IgD-negative memory B cell (primary cell): ENCODE measurements around the gene SPACDR. TPM values are rescaled to one million over a fixed set of nuclear protein-coding genes. Genes with fewer than 3 reads are reported as not detected.

Experiments
- H3K27ac Mint-ChIP-seq, 3 donors: one replicate each; pipeline ENCODE4 v1.8.0; 2020 to 2022; ENCODE audit warnings: mild to moderate bottlenecking in 3 of 3, mixed read lengths in 3 of 3, moderate library complexity in 1 of 3
- H3K27me3 Mint-ChIP-seq: one replicate; pipeline ENCODE4 v1.8.0; 2021; ENCODE audit warnings: mixed read lengths
- H3K36me3 Mint-ChIP-seq: one replicate; pipeline ENCODE4 v1.8.0; 2020; ENCODE audit warnings: mild to moderate bottlenecking, mixed read lengths
- H3K4me1 Mint-ChIP-seq, 3 donors: one replicate each; pipeline ENCODE4 v1.8.0; 2020 to 2022; ENCODE audit warnings: mixed read lengths in 3 of 3, mild to moderate bottlenecking in 1 of 3
- H3K4me3 Mint-ChIP-seq, 4 donors: one replicate each; pipeline ENCODE4 v1.8.0; 2020 to 2022; ENCODE audit warnings: mild to moderate bottlenecking in 4 of 4, mixed read lengths in 4 of 4, moderate library complexity in 3 of 4
- H3K9me3 Mint-ChIP-seq, 3 donors: one replicate each; pipeline ENCODE4 v1.8.0; 2020 to 2021; ENCODE audit warnings: mixed read lengths in 3 of 3, mild to moderate bottlenecking in 1 of 3
- polyA plus RNA-seq: library from polyadenylated mRNA; unstranded; fragments of 300-500 nt; fragmentation: Illumina TruSeq; gene quantifications from one replicate; pipeline ENCODE4 v1.2.3, GENCODE V29; 2021

Gene SPACDR
- polyA plus RNA-seq, 1 donor from 2014 or later, result 0.78 TPM

- Mint-ChIP-seq H3K4me1 (peaks cover 3 to 9% (median 4%) of the 10 kb centered on the region in 3 donors), H3K27me3 (peaks cover 18% of the 10 kb centered on the region), H3K4me3 (no peak overlapping the region), H3K9me3 (no peaks in the 10 kb centered on the region), H3K27ac (peak overlapping the region in 1 of 3 donors; percentile 74), H3K36me3 (no peaks in the 10 kb centered on the region)
Observed at GRCh38 chr7:100489824-100490223, 25.8 kb upstream of the SPACDR start.

- H3K36me3 Mint-ChIP-seq, result no peaks in the 10 kb centered on the region
Observed at GRCh38 chr7:100489121-100489520, 25.1 kb upstream of the SPACDR start.

DNA sequence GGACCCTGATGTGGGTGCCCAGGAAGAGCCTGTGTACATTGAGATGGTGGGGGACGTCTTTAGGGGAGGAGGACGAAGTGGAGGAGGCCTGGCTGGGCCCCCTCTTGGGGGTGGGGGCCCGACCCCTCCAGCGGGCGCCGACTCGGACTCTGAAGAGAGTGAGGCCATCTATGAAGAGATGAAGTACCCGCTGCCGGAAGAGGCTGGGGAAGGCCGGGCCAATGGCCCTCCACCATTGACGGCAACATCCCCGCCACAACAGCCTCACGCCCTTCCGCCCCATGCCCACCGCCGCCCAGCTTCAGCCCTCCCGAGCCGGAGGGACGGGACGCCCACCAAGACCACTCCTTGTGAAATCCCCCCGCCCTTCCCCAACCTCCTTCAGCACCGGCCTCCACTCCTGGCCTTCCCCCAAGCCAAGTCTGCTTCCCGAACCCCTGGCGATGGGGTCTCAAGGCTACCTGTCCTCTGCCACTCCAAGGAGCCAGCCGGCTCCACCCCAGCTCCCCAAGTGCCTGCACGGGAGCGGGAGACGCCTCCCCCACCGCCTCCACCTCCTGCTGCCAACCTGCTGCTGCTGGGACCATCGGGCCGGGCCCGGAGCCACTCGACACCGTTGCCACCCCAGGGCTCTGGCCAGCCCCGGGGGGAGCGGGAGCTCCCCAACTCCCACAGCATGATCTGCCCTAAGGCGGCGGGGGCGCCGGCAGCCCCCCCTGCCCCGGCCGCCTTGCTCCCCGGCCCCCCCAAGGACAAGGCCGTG is 24.5 kb upstream of the SPACDR start:
- no peak overlapping the region for H3K4me3 Mint-ChIP-seq
- no peaks in the 10 kb centered on the region for H3K9me3 Mint-ChIP-seq
- no peaks in the 10 kb centered on the region for H3K36me3 Mint-ChIP-seq
- peaks cover 3 to 9% (median 4%) of the 10 kb centered on the region in 3 donors for H3K4me1 Mint-ChIP-seq
- peaks cover 20% of the 10 kb centered on the region for H3K27me3 Mint-ChIP-seq
- H3K27ac Mint-ChIP-seq, result no peak overlapping the region

More at GRCh38 chr7:100489121-100489520, 25.1 kb upstream of the SPACDR start:
- Mint-ChIP-seq H3K4me3 (peak overlapping the region in 1 of 4 donors; percentile 71), H3K4me1 (peaks cover 3 to 9% (median 4%) of the 10 kb centered on the region in 3 donors), H3K27me3 (peaks cover 20% of the 10 kb centered on the region), H3K27ac (no peak overlapping the region), H3K9me3 (no peaks in the 10 kb centered on the region)

DNA sequence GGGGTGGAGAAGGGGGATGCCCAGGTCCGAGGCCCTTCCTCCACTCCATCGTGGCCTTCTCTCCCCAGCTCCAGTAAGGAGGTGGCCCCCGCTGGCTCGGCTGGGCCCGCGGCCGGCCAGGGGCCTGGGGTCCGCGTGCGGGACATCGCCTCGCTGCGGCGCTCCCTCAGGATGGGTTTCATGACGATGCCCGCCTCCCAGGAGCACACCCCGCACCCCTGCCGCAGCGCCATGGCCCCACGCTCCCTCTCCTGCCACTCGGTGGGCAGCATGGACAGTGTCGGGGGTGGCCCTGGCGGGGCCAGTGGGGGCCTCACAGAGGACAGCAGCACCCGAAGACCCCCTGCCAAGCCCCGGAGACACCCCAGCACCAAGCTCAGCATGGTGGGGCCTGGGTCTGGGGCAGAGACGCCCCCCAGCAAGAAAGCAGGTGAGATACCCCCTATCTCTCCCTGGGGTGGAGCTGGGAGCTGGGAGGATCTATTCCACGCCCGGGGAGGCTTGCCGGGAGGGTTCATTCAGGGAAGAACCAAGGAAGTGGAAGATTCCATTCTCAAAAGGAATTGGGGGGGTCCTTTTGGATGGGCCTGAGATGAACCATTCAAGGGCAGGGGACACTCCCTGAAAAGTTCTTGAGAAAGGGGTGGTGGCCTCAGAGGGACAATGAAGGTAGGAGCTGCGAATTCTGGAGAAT is 22.8 kb upstream of the SPACDR start:
- Mint-ChIP-seq H3K27ac (no peak overlapping the region), H3K4me3 (peak overlapping the region in 1 of 4 donors; percentile 66), H3K4me1 (peaks cover 4% of the 10 kb centered on the region in 3 donors), H3K36me3 (no peaks in the 10 kb centered on the region), H3K27me3 (peaks cover 11% of the 10 kb centered on the region), H3K9me3 (no peaks in the 10 kb centered on the region)

- no peak overlapping the region for H3K4me3 Mint-ChIP-seq
- no peak overlapping the region for H3K27ac Mint-ChIP-seq
- peaks cover 4 to 6% (median 4%) of the 10 kb centered on the region in 3 donors for H3K4me1 Mint-ChIP-seq
Observed at GRCh38 chr7:100486111-100486636, 22.1 kb upstream of the SPACDR start.

DNA sequence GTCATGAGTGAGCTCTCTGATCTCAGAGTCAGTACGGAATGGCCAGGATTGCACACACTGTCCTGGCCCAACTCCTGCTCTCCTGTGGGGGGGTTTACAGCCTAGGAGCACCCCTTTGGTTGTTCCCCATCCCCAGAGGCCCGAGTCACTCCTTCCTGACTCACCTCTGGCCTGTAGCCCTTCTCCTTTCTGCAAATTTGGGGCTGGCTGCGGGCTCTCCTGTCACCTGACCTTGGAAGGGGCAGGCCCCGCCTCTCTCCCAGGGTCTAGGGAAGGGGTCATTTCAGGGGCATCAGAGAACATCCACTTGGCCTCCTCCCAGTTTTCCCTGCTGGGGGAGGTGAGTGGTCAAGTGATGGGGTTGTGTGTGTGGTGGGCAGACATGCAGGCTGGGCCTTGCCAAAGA is 21.4 kb upstream of the SPACDR start:
- Mint-ChIP-seq H3K27ac (no peak overlapping the region), H3K27me3 (peaks cover 9% of the 10 kb centered on the region), H3K9me3 (no peaks in the 10 kb centered on the region), H3K4me3 (no peak overlapping the region), H3K36me3 (no peaks in the 10 kb centered on the region), H3K4me1 (peaks cover 4 to 6% (median 4%) of the 10 kb centered on the region in 3 donors)

More at GRCh38 chr7:100486111-100486636, 22.1 kb upstream of the SPACDR start:
- Mint-ChIP-seq H3K9me3 (no peaks in the 10 kb centered on the region), H3K36me3 (no peaks in the 10 kb centered on the region), H3K27me3 (peaks cover 11% of the 10 kb centered on the region)

DNA sequence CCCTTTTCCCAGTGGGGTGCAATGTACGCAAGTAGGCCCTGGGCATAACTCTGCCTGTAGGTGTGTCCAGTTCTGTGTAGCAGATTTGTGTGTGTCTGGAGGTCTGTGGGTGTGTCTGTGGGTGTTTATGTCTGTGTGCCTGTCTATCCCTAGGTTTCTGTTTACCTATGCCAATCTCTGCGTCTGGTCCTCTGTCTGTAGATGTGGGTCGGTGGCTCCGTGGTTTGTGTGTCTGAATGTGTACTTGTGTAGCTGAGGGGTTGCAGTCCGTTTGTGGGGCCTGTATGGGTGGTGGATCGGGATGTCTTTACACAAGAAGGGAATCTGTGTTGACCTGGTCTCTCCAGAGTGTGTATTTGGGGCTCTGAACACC is 20.6 kb upstream of the SPACDR start:
- peak overlapping the region in 1 of 3 donors; percentile 2 for H3K27ac Mint-ChIP-seq
- peaks cover 7% of the 10 kb centered on the region for H3K27me3 Mint-ChIP-seq
- peak overlapping the region in 3 of 4 donors; percentile 19 to 51 (median 35) for H3K4me3 Mint-ChIP-seq
- H3K36me3 Mint-ChIP-seq, result no peaks in the 10 kb centered on the region
- H3K4me1 Mint-ChIP-seq, result peaks cover 4 to 6% (median 4%) of the 10 kb centered on the region in 3 donors
- H3K9me3 Mint-ChIP-seq, result no peaks in the 10 kb centered on the region

GRCh38 chr7:100483722-100484672 is 19.9 kb upstream of the SPACDR start, which contains the start of gene NYAP1:
NYAP1 (plus strand) TSS chr7:100483927; CDS start chr7:100485312, 1,385 bp downstream.
- no peaks in the 10 kb centered on the region for H3K36me3 Mint-ChIP-seq
- H3K9me3 Mint-ChIP-seq, result no peaks in the 10 kb centered on the region
- H3K4me1 Mint-ChIP-seq, result peaks cover 4 to 9% (median 5%) of the 10 kb centered on the region in 3 donors
- peaks cover 7% of the 10 kb centered on the region for H3K27me3 Mint-ChIP-seq
- H3K4me3 Mint-ChIP-seq, result peak within 1 kb of the TSS; percentile 77 to 89 (median 85)
- H3K27ac Mint-ChIP-seq, result peak within 1 kb of the TSS in 1 of 3 donors; percentile 2

DNA sequence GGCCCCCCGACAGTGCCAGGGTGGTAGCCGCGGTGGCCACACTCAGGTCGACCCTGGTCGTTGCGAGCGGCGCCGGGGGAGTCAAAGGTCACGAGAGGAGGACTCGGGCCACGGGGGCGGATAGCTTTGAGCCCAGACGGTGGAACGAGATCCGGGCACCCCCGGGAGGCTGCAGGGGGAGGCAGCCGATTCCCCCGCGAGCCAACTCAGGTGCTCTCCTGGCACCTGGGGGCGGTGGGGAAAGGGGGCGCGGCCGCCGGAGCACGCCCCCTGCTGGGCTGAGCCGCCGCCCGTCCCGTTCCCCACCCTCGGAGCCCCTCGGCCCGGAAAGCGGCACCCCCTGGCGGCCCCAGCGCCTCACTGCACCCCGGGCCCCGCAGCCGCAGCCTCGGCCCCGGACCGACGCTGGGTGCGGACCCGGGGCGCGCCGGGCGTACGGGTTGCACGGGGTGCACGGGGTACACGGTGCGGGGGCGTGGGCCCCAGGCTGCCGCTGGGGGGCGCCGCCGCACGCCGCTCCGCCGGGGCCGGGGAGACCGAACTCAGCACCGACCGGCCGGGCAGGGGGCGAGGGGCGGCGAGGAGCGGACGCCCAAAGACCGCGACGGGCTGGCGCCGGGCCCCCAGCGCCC is 19.1 kb upstream of the SPACDR start:
- H3K4me3 Mint-ChIP-seq, result peak overlapping the region; percentile 77 to 89 (median 85)
- H3K27me3 Mint-ChIP-seq, result peaks cover 7% of the 10 kb centered on the region
- no peaks in the 10 kb centered on the region for H3K9me3 Mint-ChIP-seq
- H3K36me3 Mint-ChIP-seq, result no peaks in the 10 kb centered on the region
- H3K4me1 Mint-ChIP-seq, result peaks cover 4 to 9% (median 5%) of the 10 kb centered on the region in 3 donors
- H3K27ac Mint-ChIP-seq, result no peak overlapping the region

DNA sequence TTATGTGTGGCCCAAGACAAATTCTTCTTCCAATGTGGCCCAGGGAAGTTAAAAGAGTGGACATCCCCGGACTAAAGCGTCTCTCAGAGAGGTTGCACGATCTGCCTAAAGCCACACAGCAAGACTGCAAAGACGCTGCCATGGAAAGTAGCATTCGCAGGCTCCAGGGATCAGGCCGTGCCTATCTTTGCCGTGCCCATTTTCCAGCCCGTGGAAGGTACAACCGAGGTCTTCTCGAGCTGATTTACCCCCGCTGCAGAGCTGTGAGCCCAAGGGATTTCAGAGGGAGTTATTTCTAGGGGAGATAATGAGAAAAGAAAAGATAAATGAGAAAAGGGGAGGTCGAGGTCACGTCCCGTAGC is 18.6 kb upstream of the SPACDR start:
- H3K27ac Mint-ChIP-seq, result no peak overlapping the region
- H3K9me3 Mint-ChIP-seq, result no peaks in the 10 kb centered on the region
- H3K4me1 Mint-ChIP-seq, result peaks cover 4 to 9% (median 5%) of the 10 kb centered on the region in 3 donors
- peaks cover 7% of the 10 kb centered on the region for H3K27me3 Mint-ChIP-seq
- H3K4me3 Mint-ChIP-seq, result peak overlapping the region; percentile 77 to 89 (median 85)
- no peaks in the 10 kb centered on the region for H3K36me3 Mint-ChIP-seq

- Mint-ChIP-seq H3K27ac (peak overlapping the region in 1 of 3 donors; percentile 34), H3K4me3 (peak overlapping the region in 3 of 4 donors; percentile 23 to 79 (median 70)), H3K4me1 (peaks cover 4 to 15% (median 9%) of the 10 kb centered on the region in 3 donors), H3K9me3 (no peaks in the 10 kb centered on the region), H3K27me3 (peaks cover 7% of the 10 kb centered on the region), H3K36me3 (no peaks in the 10 kb centered on the region)
Observed at GRCh38 chr7:100481466-100481865, 17.4 kb upstream of the SPACDR start.

DNA sequence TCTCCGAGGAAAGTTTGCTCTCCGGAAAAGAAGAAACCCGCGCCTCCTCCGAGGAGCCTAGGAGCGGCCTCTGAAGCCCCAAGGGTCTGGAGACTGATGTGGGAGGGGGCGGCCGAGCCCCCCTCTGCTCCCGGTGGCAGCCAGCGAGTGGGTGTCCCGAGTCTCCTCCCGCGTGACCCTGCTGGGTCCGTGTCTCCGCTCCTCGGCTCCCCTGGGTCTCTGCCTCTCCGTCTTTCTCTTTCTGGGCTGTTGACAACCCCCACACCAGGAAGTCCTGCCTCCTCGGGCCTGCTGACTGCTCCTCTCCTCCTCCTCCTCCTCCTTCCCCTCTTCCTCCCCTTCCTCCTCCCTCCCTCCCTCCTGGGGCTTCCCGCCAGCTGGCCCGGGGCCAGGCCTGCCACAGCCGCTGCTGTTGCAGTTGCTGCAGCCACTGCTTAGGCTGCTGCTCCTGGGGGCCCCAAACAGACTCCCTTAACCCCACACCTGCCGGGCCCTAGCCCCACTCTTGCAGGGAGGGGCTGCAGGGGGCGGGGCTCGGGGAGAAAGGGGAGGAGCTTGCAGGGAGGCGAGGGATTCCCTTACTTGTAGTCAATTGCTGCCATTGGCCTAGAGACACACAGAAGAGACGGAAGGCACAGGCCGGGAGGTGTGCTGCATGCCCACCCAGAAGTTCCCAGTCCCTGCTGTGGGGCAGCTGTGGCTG is 15.0 kb upstream of the SPACDR start, which contains the start of gene TSC22D4:
TSC22D4 (minus strand) TSS at position 257 of the 703 bp plus-strand sequence. CDS start 1,176 bp downstream, outside the sequence.
- Mint-ChIP-seq H3K9me3 (no peaks in the 10 kb centered on the region), H3K4me1 (peaks cover 10 to 23% (median 20%) of the 10 kb centered on the region in 3 donors), H3K36me3 (no peaks in the 10 kb centered on the region), H3K27ac (peak within 1 kb of the TSS; percentile 88 to 95 (median 94)), H3K4me3 (peak within 1 kb of the TSS; percentile 93 to 97 (median 96)), H3K27me3 (no peaks in the 10 kb centered on the region)

DNA sequence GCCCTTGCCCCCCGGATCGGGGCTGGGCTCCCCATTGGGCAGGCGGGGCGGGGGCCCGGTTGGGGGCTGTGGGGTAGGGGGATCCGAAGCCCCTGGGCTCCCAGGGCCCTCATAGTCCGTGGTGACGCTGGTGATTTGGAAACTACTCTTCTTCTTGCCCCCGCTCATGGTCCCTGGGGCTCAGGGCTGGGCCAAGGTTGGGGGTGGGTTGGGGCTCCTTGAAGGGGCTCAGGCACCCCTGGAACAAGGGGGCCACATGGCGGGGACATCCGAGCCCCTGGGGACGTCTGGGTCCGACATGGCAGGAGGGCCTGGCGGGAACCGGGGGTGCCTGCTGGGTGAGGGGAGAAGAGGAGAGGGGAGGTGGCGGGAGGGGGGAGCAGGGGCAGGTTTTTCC is 13.8 kb upstream of the SPACDR start:
- H3K4me3 Mint-ChIP-seq, result peak overlapping the region; percentile 93 to 97 (median 96)
- H3K36me3 Mint-ChIP-seq, result no peaks in the 10 kb centered on the region
- H3K27ac Mint-ChIP-seq, result peak overlapping the region; percentile 88 to 95 (median 94)
- H3K9me3 Mint-ChIP-seq, result no peaks in the 10 kb centered on the region
- H3K27me3 Mint-ChIP-seq, result no peaks in the 10 kb centered on the region
- peaks cover 20 to 29% (median 28%) of the 10 kb centered on the region in 3 donors for H3K4me1 Mint-ChIP-seq
